ENCODE results near the gene THSD4. TPM values are rescaled to one million over a fixed set of nuclear protein-coding genes. Genes with fewer than 3 reads are reported as not detected.
A peak's percentile ranks its signal among the peaks of the same experiment; 100 is the strongest.
"Not testable (repeated sequence)": the region's sequence is repeated elsewhere in the genome, so short reads cannot be mapped to it uniquely, and the experiment has no call there.

THSD4 gene
- polyA plus RNA-seq, 10 donors: 17.7 to 40.4 (median 25.8) TPM

GRCh38 chr15:71380345-71380744 lies 265.1 kb downstream of the THSD4 start:
- DNase-seq: no peak

GRCh38 chr15:71384501-71384900 lies 269.2 kb downstream of the THSD4 start:
- DNase-seq: no peak

GRCh38 chr15:71385026-71385425 lies 269.8 kb downstream of the THSD4 start:
- DNase-seq: peak in 1 of 3 donors; percentile 58

GRCh38 chr15:71385457-71385856 lies 270.2 kb downstream of the THSD4 start:
- peak in 1 of 3 donors; percentile 48 for DNase-seq

GRCh38 chr15:71386005-71386404 lies 270.7 kb downstream of the THSD4 start:
- no peak for DNase-seq

- peak in 2 of 3 donors; percentile 43 to 71 for DNase-seq
Observed at GRCh38 chr15:71386448-71387236, 271.4 kb downstream of the THSD4 start.

- no peak for DNase-seq
Observed at GRCh38 chr15:71387810-71388209, 272.5 kb downstream of the THSD4 start.

- no peak for DNase-seq
Observed at GRCh38 chr15:71390096-71390495, 274.8 kb downstream of the THSD4 start.

- DNase-seq: peak in 1 of 3 donors; percentile 53
Observed at GRCh38 chr15:71391421-71392088, 276.3 kb downstream of the THSD4 start.

GRCh38 chr15:71392861-71393283 lies 277.6 kb downstream of the THSD4 start:
- no peak for DNase-seq

- no peak for DNase-seq
Observed at GRCh38 chr15:71393383-71393782, 278.1 kb downstream of the THSD4 start.

GRCh38 chr15:71396536-71397125 lies 281.4 kb downstream of the THSD4 start:
- DNase-seq: peak in 1 of 3 donors; percentile 30

- DNase-seq: no peak
Observed at GRCh38 chr15:71397377-71397776, 282.1 kb downstream of the THSD4 start.

GRCh38 chr15:71400294-71400693 lies 285.0 kb downstream of the THSD4 start:
- DNase-seq: peak; percentile 76 to 85 (median 79)

- not testable (repeated sequence) for DNase-seq
Observed at GRCh38 chr15:71401728-71402127, 286.5 kb downstream of the THSD4 start.

- DNase-seq: no peak
Observed at GRCh38 chr15:71409541-71409940, 294.3 kb downstream of the THSD4 start.

GRCh38 chr15:71410347-71410746 lies 295.1 kb downstream of the THSD4 start:
- no peak for DNase-seq

- no peak for DNase-seq
Observed at GRCh38 chr15:71411538-71412482, 296.5 kb downstream of the THSD4 start.

- no peak for DNase-seq
Observed at GRCh38 chr15:71413419-71413818, 298.1 kb downstream of the THSD4 start.

- no peak for DNase-seq
Observed at GRCh38 chr15:71414853-71415252, 299.6 kb downstream of the THSD4 start.

- no peak for DNase-seq
Observed at GRCh38 chr15:71422530-71423259, 307.4 kb downstream of the THSD4 start.
